Mesenchymal stem cell (in vitro differentiated cells and primary cell): ENCODE measurements around the gene FAM187B.
A peak's percentile ranks its signal among the peaks of the same experiment; 100 is the strongest.

ENCODE experiments used
- DNase-seq: peaks from one replicate; pipeline ENCODE4 v3.0.0-alpha.2; 2013
- H2AFZ ChIP-seq: one replicate; pipeline ENCODE4 v1.6.1; 2013; ENCODE audit warnings: low read depth, mild to moderate bottlenecking, control low read depth, inconsistent platforms, low read length, moderate library complexity
- H2AK5ac ChIP-seq: 2 replicates; pipeline ENCODE4 v1.6.1; 2013; ENCODE audit warnings: low read length, moderate library complexity, mild to moderate bottlenecking, inconsistent platforms; ENCODE audit not compliant: severe bottlenecking
- H2BK120ac ChIP-seq: one replicate; pipeline ENCODE4 v1.6.1; 2013; ENCODE audit warnings: low read depth, mild to moderate bottlenecking, inconsistent platforms, low read length, moderate library complexity
- H2BK12ac ChIP-seq, 2 experiments: one replicate each; pipeline ENCODE4 v1.6.1; 2013; ENCODE audit warnings: inconsistent platforms in 2 of 2, low read length in 2 of 2, mild to moderate bottlenecking in 2 of 2, moderate library complexity in 2 of 2, control low read depth in 1 of 2
- H2BK15ac ChIP-seq: one replicate; pipeline ENCODE4 v1.6.1; 2013; ENCODE audit warnings: mild to moderate bottlenecking, low read depth, inconsistent platforms; ENCODE audit not compliant: poor library complexity, severe bottlenecking
- H2BK5ac ChIP-seq: 2 replicates; pipeline ENCODE4 v1.6.1; 2013; ENCODE audit warnings: low read depth, mild to moderate bottlenecking, low read length, control low read depth, inconsistent platforms; ENCODE audit not compliant: poor library complexity, severe bottlenecking
- H3K14ac ChIP-seq, 2 experiments: one replicate each; pipeline ENCODE4 v1.6.1; 2013; ENCODE audit warnings: inconsistent platforms in 2 of 2, low read length in 2 of 2, control low read depth in 1 of 2, mild to moderate bottlenecking in 1 of 2, moderate library complexity in 1 of 2
- H3K18ac ChIP-seq, 2 experiments: one replicate each; pipeline ENCODE4 v1.6.1; 2013; ENCODE audit warnings: inconsistent platforms in 2 of 2, low read length in 2 of 2, control low read depth in 1 of 2, low read depth in 1 of 2, mild to moderate bottlenecking in 1 of 2
- H3K23ac ChIP-seq, 2 experiments: one replicate each; pipeline ENCODE4 v1.6.1; 2013; ENCODE audit warnings: inconsistent platforms in 2 of 2, low read length in 2 of 2, mild to moderate bottlenecking in 2 of 2, moderate library complexity in 2 of 2, control low read depth in 1 of 2
- H3K27ac ChIP-seq: 2 replicates; pipeline ENCODE4 v1.5.1; 2013; ENCODE audit warnings: mild to moderate bottlenecking, moderate library complexity, low read length, control low read depth, inconsistent platforms; ENCODE audit not compliant: poor library complexity, severe bottlenecking
- H3K27me3 ChIP-seq, 2 experiments: 2 replicates each; pipeline versions ENCODE4 v1.6.1 to v1.7.0; 2013; ENCODE audit warnings: low read length in 2 of 2, mild to moderate bottlenecking in 2 of 2, moderate library complexity in 2 of 2, control low read depth in 1 of 2, inconsistent platforms in 1 of 2; ENCODE audit not compliant: control insufficient read depth in 1 of 2, insufficient read depth in 1 of 2
- H3K36me3 ChIP-seq, 2 experiments: 2 replicates each; pipeline versions ENCODE4 v1.6.1 to v1.7.0; 2013; ENCODE audit warnings: low read length in 2 of 2, control low read depth in 1 of 2, inconsistent platforms in 1 of 2, low read depth in 1 of 2, mild to moderate bottlenecking in 1 of 2; ENCODE audit not compliant: insufficient read depth in 2 of 2, control insufficient read depth in 1 of 2
- H3K4ac ChIP-seq, 2 experiments: one replicate each; pipeline ENCODE4 v1.6.1; 2013; ENCODE audit warnings: inconsistent platforms in 2 of 2, low read length in 2 of 2, mild to moderate bottlenecking in 2 of 2, moderate library complexity in 2 of 2, control low read depth in 1 of 2, low read depth in 1 of 2
- H3K4me1 ChIP-seq: 2 replicates; pipeline ENCODE4 v1.6.1; 2013; ENCODE audit warnings: low read depth, low read length, control low read depth; ENCODE audit not compliant: control insufficient read depth, insufficient read depth
- H3K4me2 ChIP-seq: 2 replicates; pipeline ENCODE4 v1.6.1; 2013; ENCODE audit warnings: low read length, mild to moderate bottlenecking, inconsistent platforms; ENCODE audit not compliant: poor library complexity, severe bottlenecking
- H3K4me3 ChIP-seq, 2 experiments: 2 replicates each; pipeline versions ENCODE4 v1.5.1 to v1.7.0; 2013; ENCODE audit warnings: low read length in 2 of 2, mild to moderate bottlenecking in 2 of 2, control low read depth in 1 of 2, low read depth in 1 of 2; ENCODE audit not compliant: insufficient read depth in 1 of 2
- H3K79me1 ChIP-seq: replicated peaks from 2 replicates; pipeline ENCODE4 v1.6.1; 2013; ENCODE audit warnings: mild to moderate bottlenecking, control low read depth, low read length, inconsistent platforms; ENCODE audit not compliant: poor library complexity, severe bottlenecking
- H3K9ac ChIP-seq: 2 replicates; pipeline ENCODE4 v1.7.0; 2013; ENCODE audit warnings: mild to moderate bottlenecking, low read length, moderate library complexity
- H3K9me3 ChIP-seq: 2 replicates; pipeline ENCODE4 v1.7.0; 2013; ENCODE audit warnings: mild to moderate bottlenecking, low read length; ENCODE audit not compliant: control insufficient read depth
- H4K8ac ChIP-seq: one replicate; pipeline ENCODE4 v1.6.1; 2013; ENCODE audit warnings: inconsistent platforms, mild to moderate bottlenecking, low read length, moderate library complexity
- H4K91ac ChIP-seq: one replicate; pipeline ENCODE4 v1.6.1; 2013; ENCODE audit warnings: mild to moderate bottlenecking, low read length, inconsistent platforms
- WGBS: methylation state at CpG from one replicate; pipeline ENCODE4 v1.1.7; 2013; ENCODE audit warnings: mixed read lengths; 5-methylcytosine and 5-hydroxymethylcytosine counted together

The FAM187B gene

DNA sequence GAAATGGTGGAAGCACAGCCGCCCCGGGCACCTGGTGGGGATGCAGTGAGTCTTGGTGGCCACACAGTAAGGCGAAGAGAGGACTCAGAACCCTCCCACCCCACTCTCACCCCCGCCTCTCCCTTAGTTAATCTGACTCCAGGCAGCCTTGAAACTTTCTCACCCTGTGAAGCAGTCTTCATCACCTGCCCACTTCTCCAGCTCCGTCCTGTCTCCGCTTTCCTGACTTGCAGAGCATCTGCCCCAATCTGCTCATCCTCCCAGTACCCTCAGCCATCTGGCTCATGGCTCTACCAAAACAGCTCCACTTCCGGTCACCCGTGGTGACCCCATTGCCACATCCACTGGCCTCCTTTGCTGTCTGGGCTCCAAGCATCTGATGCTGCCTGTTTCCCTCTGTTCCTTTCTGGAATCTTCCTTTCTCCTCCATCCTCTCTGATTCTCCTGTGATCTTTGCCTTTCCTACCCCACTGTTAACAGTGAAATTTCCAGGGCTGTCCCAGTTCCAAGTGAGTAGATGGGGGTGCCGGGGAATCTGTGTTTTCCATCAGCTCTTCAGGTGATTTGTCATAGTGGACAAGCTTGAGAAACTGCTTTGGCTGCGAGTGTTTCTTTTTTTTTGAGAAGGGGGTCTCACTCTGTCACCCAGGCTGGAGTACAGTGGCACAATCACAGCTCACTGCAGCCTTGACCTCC is 44.6 kb upstream of the FAM187B start:
- Histone ChIP-seq H3K4me3 (no peak overlapping the region), H3K14ac (no peak overlapping the region), H3K4me2 (no peak overlapping the region), H3K9ac (no peak overlapping the region), H3K23ac (no peak overlapping the region), H2BK12ac (no peak overlapping the region), H3K4me1 (peaks cover 14% of the 10 kb centered on the region), H3K4ac (no peak overlapping the region), H2BK15ac (no peak overlapping the region), H2AK5ac (no peak overlapping the region), H4K91ac (no peak overlapping the region), H2BK5ac (no peak overlapping the region), H3K36me3 (peaks cover 69 to 72% of the 10 kb centered on the region in 2 experiments), H2BK120ac (no peak overlapping the region), H3K18ac (no peak overlapping the region), H2AFZ (no peak overlapping the region), H4K8ac (no peak overlapping the region), H3K79me1 (peaks cover 53% of the 10 kb centered on the region), H3K27ac (no peak overlapping the region), H3K27me3 (no peaks in the 10 kb centered on the region), H3K9me3 (no peaks in the 10 kb centered on the region)
- DNase-seq, result no peak
- 93% methylated on average over 10 of the region's 10 CpGs for WGBS

DNA sequence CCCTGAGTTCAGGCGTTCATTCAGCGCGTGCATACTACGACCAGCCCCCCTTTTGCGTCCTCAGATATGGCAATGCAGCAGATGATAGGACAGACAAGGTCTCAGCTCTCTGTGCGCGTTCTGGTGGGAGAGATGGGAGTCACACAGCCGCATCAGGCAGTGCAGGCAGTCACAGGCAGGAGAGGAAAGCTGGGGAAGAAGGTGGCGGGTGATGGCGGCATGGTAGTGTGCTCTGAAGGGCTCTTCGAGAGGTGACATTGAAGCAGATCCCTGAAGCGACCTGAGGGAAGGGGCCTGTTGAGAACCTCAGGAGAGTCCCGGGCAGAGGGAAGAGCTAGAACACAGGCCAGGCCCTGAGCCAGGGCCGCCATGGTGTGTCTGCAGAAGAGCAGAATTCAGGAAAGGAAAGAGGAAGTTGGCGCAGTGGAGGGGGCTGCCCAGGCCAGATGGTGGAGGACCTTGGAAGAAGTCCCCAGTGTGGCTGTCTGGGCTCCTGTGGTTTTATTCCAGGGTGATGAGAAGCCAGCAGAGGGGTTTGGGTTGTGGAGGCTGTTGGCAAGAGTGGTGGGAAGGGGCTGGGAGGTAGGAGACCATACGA is 43.7 kb upstream of the FAM187B start:
- Histone ChIP-seq H2AK5ac (no peak overlapping the region), H2BK120ac (no peak overlapping the region), H3K27me3 (no peaks in the 10 kb centered on the region), H2BK5ac (no peak overlapping the region), H4K91ac (no peak overlapping the region), H3K27ac (no peak overlapping the region), H3K4me1 (peaks cover 15% of the 10 kb centered on the region), H4K8ac (no peak overlapping the region), H3K4me3 (no peak overlapping the region), H2AFZ (no peak overlapping the region), H3K36me3 (peaks cover 61 to 66% of the 10 kb centered on the region in 2 experiments), H3K23ac (no peak overlapping the region), H3K4ac (no peak overlapping the region), H2BK15ac (no peak overlapping the region), H3K79me1 (peaks cover 47% of the 10 kb centered on the region), H3K18ac (no peak overlapping the region), H3K14ac (no peak overlapping the region), H2BK12ac (no peak overlapping the region), H3K9me3 (no peaks in the 10 kb centered on the region), H3K4me2 (no peak overlapping the region), H3K9ac (no peak overlapping the region)
- no peak for DNase-seq
- WGBS, result 97% methylated on average over 16 of the region's 16 CpGs

DNA sequence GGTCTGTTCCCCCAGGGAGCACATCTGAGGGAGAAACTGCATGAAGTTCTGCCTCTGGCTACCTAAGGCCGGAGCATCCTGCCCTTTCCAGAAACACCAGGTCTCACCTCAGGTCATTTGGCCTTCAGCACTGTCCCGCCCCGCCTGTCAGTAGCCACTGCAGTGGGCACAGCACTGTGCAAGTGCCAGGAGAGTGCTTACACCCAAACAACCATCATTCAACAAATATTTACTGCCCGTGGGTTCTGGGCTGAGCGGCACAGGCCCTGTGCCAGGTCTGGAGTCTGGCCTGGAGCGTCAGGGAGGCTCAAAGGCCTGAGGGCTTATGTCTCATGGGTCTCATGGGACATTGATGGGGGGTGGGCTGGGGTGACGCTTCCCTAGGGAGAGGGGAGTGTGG is 43.0 kb upstream of the FAM187B start:
- Histone ChIP-seq H3K4me1 (peaks cover 22% of the 10 kb centered on the region), H3K4ac (no peak overlapping the region), H2AFZ (no peak overlapping the region), H2AK5ac (no peak overlapping the region), H3K27me3 (no peaks in the 10 kb centered on the region), H3K36me3 (peaks cover 56 to 60% of the 10 kb centered on the region in 2 experiments), H3K79me1 (peaks cover 48% of the 10 kb centered on the region), H3K23ac (no peak overlapping the region), H2BK12ac (no peak overlapping the region), H2BK5ac (no peak overlapping the region), H3K14ac (no peak overlapping the region), H4K8ac (no peak overlapping the region), H4K91ac (no peak overlapping the region), H3K27ac (no peak overlapping the region), H3K18ac (no peak overlapping the region), H3K4me3 (no peak overlapping the region), H2BK15ac (no peak overlapping the region), H3K9ac (no peak overlapping the region), H3K9me3 (no peaks in the 10 kb centered on the region), H3K4me2 (no peak overlapping the region), H2BK120ac (no peak overlapping the region)
- 98% methylated on average over 7 of the region's 7 CpGs for WGBS
- DNase-seq, result no peak

- Histone ChIP-seq H4K91ac (no peak overlapping the region), H3K36me3 (peaks cover 55 to 60% of the 10 kb centered on the region in 2 experiments), H3K14ac (peak overlapping the region in 1 of 2 experiments; percentile 39), H2BK12ac (peak overlapping the region in 1 of 2 experiments; percentile 15), H3K4me2 (no peak overlapping the region), H4K8ac (no peak overlapping the region), H3K9me3 (no peaks in the 10 kb centered on the region), H2BK5ac (no peak overlapping the region), H2AK5ac (no peak overlapping the region), H3K27ac (no peak overlapping the region), H2BK120ac (no peak overlapping the region), H3K4ac (no peak overlapping the region), H3K9ac (peak overlapping the region; percentile 3), H3K18ac (no peak overlapping the region), H3K4me1 (peaks cover 26% of the 10 kb centered on the region), H3K4me3 (no peak overlapping the region), H3K27me3 (no peaks in the 10 kb centered on the region), H3K23ac (no peak overlapping the region), H2BK15ac (no peak overlapping the region), H2AFZ (no peak overlapping the region), H3K79me1 (peaks cover 47% of the 10 kb centered on the region)
- WGBS, result 94% methylated on average over 10 of the region's 16 CpGs
- DNase-seq, result no peak
These were observed 41.9 kb upstream of the FAM187B start for GRCh38 chr19:35270381-35270811.
